GM10248 (cell line): ENCODE results near the gene SEC24B.

ENCODE experiments used
- CTCF ChIA-PET: fragments of 300-600 bp; sonication (Branson Sonifier 250); formaldehyde crosslinking; extraction: SDS; loops from one replicate; lab custom pipeline; 2021; ENCODE audit warnings: antibody characterized with exemption; lab: Yijun Ruan, JAX
- POLR2A ChIA-PET: fragments of 350-650 bp; sonication (Branson Sonifier 250); formaldehyde crosslinking; extraction: SDS; loops from one replicate; lab custom pipeline; 2020; ENCODE audit warnings: antibody characterized with exemption; lab: Yijun Ruan, JAX
- DNase-seq: peaks from one replicate; pipeline ENCODE4 v3.0.0; 2012; ENCODE audit errors: extremely low spot score
- CTCF ChIP-seq: IDR thresholded peaks from 2 replicates; pipeline ENCODE4 v1.5.1; 2012; ENCODE audit warnings: mild to moderate bottlenecking, low read depth; ENCODE audit errors: extremely low read depth, missing control alignments, control extremely low read depth

The SEC24B gene

DNA sequence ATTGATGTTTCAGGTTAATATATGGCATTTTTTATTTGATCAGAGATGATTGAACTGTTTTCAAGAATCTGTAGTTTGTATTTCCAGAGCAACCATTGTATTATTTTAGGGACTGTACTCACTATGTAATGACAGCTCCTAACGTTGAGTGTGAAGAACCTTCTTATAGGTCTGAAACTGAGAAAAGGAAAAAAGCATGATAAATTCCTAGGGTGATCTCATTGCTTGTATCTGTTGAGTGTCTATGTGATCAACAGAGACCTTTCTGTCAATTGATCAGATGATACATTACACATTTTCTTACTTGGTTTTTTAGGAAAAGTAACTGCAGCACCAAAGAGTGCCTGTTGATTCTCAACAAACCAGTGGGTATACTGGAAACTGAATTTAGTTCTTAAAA is 40.2 kb downstream of the SEC24B start:
- ChIA-PET CTCF (interaction anchor here (0.7 kb wide), 1 partner anchor 226 kb away, joined by 3 read pairs; no protein-coding TSS in a partner anchor), POLR2A (no interaction called here)
- TF ChIP-seq CTCF, result no peak
- no peak for DNase-seq

GRCh38 chr4:109486007-109486406 is 52.4 kb downstream of the SEC24B start:
- DNase-seq, result no peak
- ChIA-PET CTCF (interaction anchor here (0.7 to 1.9 kb wide), 4 partner anchors 8 to 61 kb away, joined by 3 to 7 read pairs (median 4); partner anchors contain the start of gene SEC24B), POLR2A (no interaction called here)
- TF ChIP-seq CTCF, result no peak

- ChIA-PET POLR2A (interaction anchor here (0.6 kb wide), 1 partner anchor 61 kb away, joined by 3 read pairs; the partner anchor contains the start of gene SEC24B), CTCF (interaction anchor here (0.9 to 1.6 kb wide), 3 partner anchors 10 to 20 kb away, joined by 3 to 4 read pairs (median 3); no protein-coding TSS in a partner anchor)
- no peak for TF ChIP-seq CTCF
- no peak for DNase-seq
Measured at GRCh38 chr4:109494563-109494962, 60.9 kb downstream of the SEC24B start.

GRCh38 chr4:109495514-109495913 is 61.9 kb downstream of the SEC24B start:
- POLR2A ChIA-PET, result no interaction called here
- CTCF ChIA-PET, result interaction anchor here (0.9 kb wide), 1 partner anchor 9 kb away, joined by 3 read pairs; no protein-coding TSS in a partner anchor
- TF ChIP-seq CTCF, result no peak
- DNase-seq, result no peak

GRCh38 chr4:109496875-109497274 is 63.3 kb downstream of the SEC24B start:
- ChIA-PET CTCF (no interaction called here), POLR2A (no interaction called here)
- no peak for DNase-seq
- no peak for TF ChIP-seq CTCF

GRCh38 chr4:109497511-109497910 is 63.9 kb downstream of the SEC24B start:
- CTCF ChIA-PET, result no interaction called here
- DNase-seq, result no peak
- POLR2A ChIA-PET, result no interaction called here
- no peak for TF ChIP-seq CTCF
